K562 (cell line): ENCODE measurements around the gene CTBP2. TPM values are rescaled to one million over a fixed set of nuclear protein-coding genes. Genes with fewer than 3 reads are reported as not detected.

Experiments used
- ATAC-seq: fragments of 200-7000 bp; cut with Tn5 transposase; 3 replicates; pipeline ENCODE4 v1.9.1; 2020; ENCODE audit warnings: moderate library complexity
- BruUV-seq: library from RNA; stranded (reverse); fragments of 400-500 nt; replicated peaks from 2 replicates; lab custom pipeline; 2021; lab: Mats Ljungman, UMichigan
- CTCF ChIA-PET: fragments of 300-600 bp; formaldehyde crosslinking; extraction: SDS; loops from one replicate; lab custom pipeline; 2021; ENCODE audit warnings: low intra/inter-chr PET ratio; lab: Yijun Ruan, JAX
- POLR2A ChIA-PET: fragments of 300-600, 350-650 bp; sonication (Branson Sonifier 250); formaldehyde crosslinking; extraction: SDS; loops from one replicate; lab custom pipeline; 2021; ENCODE audit warnings: antibody characterized with exemption, inconsistent platforms; lab: Yijun Ruan, JAX
- DNase-seq, 4 experiments: peaks; one replicate each; pipeline versions ENCODE4 v3.0.0 to v3.0.0-alpha.2; 2011 to 2018; ENCODE audit warnings: low spot score in 3 of 4, mixed read lengths in 3 of 4; ENCODE audit errors: extremely low read depth in 1 of 4
- FAIRE-seq: peaks from 2 replicates; lab custom pipeline; 2011; peaks lifted over from hg19 to GRCh38; lab: Jason Lieb, UNC
- H2AFZ ChIP-seq: 2 replicates; pipeline ENCODE4 v1.6.0; 2011; ENCODE audit warnings: low read depth, low read length, control low read depth, inconsistent platforms
- H3K27ac ChIP-seq: fragments of 200-600 bp; 3 replicates; pipeline ENCODE4 v1.8.0; 2011; ENCODE audit warnings: low read depth, mild to moderate bottlenecking, control low read depth, inconsistent platforms, low read length, moderate library complexity, mixed read lengths; ENCODE audit errors: extremely low read depth
- H3K27me3 ChIP-seq, 2 experiments: fragments of 300-600 bp in 1 of 2; 2 replicates in 1 of 2; 3 replicates in 1 of 2; pipeline versions ENCODE4 v1.6.0 to v1.8.0; 2011; ENCODE audit warnings: inconsistent platforms in 2 of 2, low read length in 2 of 2, mild to moderate bottlenecking in 1 of 2, mixed read lengths in 1 of 2, moderate library complexity in 1 of 2; ENCODE audit not compliant: control insufficient read depth in 2 of 2, insufficient read depth in 2 of 2
- H3K36me3 ChIP-seq: fragments of 300-600 bp; 3 replicates; pipeline ENCODE4 v1.8.0; 2011; ENCODE audit warnings: mild to moderate bottlenecking, low read length, inconsistent platforms; ENCODE audit not compliant: control insufficient read depth, insufficient read depth
- H3K4me1 ChIP-seq, 2 experiments: fragments of 200-600 bp in 1 of 2; replicated peaks in 1 of 2; 2 replicates in 1 of 2; 3 replicates in 1 of 2; pipeline versions ENCODE4 v1.5.1 to v1.8.0; 2011; ENCODE audit warnings: inconsistent platforms in 2 of 2, low read length in 2 of 2, mild to moderate bottlenecking in 1 of 2, mixed read lengths in 1 of 2, moderate library complexity in 1 of 2; ENCODE audit not compliant: control insufficient read depth in 2 of 2, insufficient read depth in 2 of 2
- H3K4me2 ChIP-seq: 2 replicates; pipeline ENCODE4 v1.6.1; 2011; ENCODE audit warnings: low read length, control low read depth, inconsistent platforms, mixed read lengths; ENCODE audit not compliant: insufficient read depth
- H3K4me3 ChIP-seq: fragments of 200-600 bp; sonication (generic), shearing (Covaris generic); 2 replicates; pipeline ENCODE4 v1.5.1; 2016; ENCODE audit warnings: control low read depth, inconsistent platforms
- H3K79me2 ChIP-seq: fragments of 200-600 bp; 3 replicates; pipeline ENCODE4 v1.8.0; 2011; ENCODE audit warnings: low read length, inconsistent platforms; ENCODE audit not compliant: control insufficient read depth, insufficient read depth
- H3K9ac ChIP-seq, 2 experiments: 2 replicates each; pipeline versions ENCODE4 v1.6.0 to v1.6.1; 2011; ENCODE audit warnings: low read depth in 2 of 2, low read length in 2 of 2, control low read depth in 1 of 2, inconsistent platforms in 1 of 2, mild to moderate bottlenecking in 1 of 2, mixed read lengths in 1 of 2; ENCODE audit not compliant: insufficient read depth in 1 of 2
- H3K9me1 ChIP-seq: one replicate; pipeline ENCODE4 v1.6.0; 2011; ENCODE audit warnings: inconsistent platforms, mild to moderate bottlenecking, low read length, moderate library complexity; ENCODE audit not compliant: control insufficient read depth, insufficient read depth
- H3K9me3 ChIP-seq: replicated peaks from 2 replicates; pipeline ENCODE4 v1.5.1; 2011; ENCODE audit warnings: low read depth, low read length, inconsistent platforms; ENCODE audit not compliant: control insufficient read depth, insufficient read depth
- H4K20me1 ChIP-seq: replicated peaks from 2 replicates; pipeline ENCODE4 v1.6.1; 2011; ENCODE audit warnings: low read length, inconsistent platforms, mixed read lengths; ENCODE audit not compliant: control insufficient read depth, insufficient read depth
- CREB3 ChIP-seq: fragments of 450-650 bp; conservative IDR thresholded peaks from 2 replicates; pipeline ENCODE4 v1.6.1; 2016; ENCODE audit warnings: missing genetic modification characterization, low read depth, mild to moderate bottlenecking, missing compliant biosample characterization, moderate library complexity
- FOXP1 ChIP-seq: sonication (generic); formaldehyde crosslinking; IDR thresholded peaks from 2 replicates; pipeline ENCODE4 v1.8.0; 2022; ENCODE audit warnings: mild to moderate bottlenecking, missing genetic modification reagents
- LARP7 ChIP-seq: fragments of 450-650 bp; IDR thresholded peaks from 2 replicates; pipeline ENCODE4 v1.6.1; 2016
- MAFK ChIP-seq: IDR thresholded peaks from 2 replicates; pipeline ENCODE4 v1.6.1; 2011; ENCODE audit warnings: low read length, improper control_type of control experiment
- SMAD1 ChIP-seq: fragments of 150-350 bp; IDR thresholded peaks from 2 replicates; pipeline ENCODE4 v1.6.1; 2014; ENCODE audit warnings: low read length, low read depth; ENCODE audit not compliant: partially characterized antibody
- SRSF1 ChIP-seq: fragments of 200-400 bp; formaldehyde crosslinking; IDR thresholded peaks from 2 replicates; pipeline ENCODE4 v1.6.1; 2017; ENCODE audit warnings: mild to moderate bottlenecking, low read depth, low read length, moderate library complexity
- U2AF2 ChIP-seq: fragments of 200-400 bp; formaldehyde crosslinking; optimal IDR thresholded peaks from 2 replicates; pipeline ENCODE3; 2017; ENCODE audit warnings: low read depth, mild to moderate bottlenecking, low read length
- ZNF197 ChIP-seq: fragments of 200-800 bp; sonication (Bioruptor generic); IDR thresholded peaks from 2 replicates; pipeline ENCODE4 v1.6.1; 2016; ENCODE audit warnings: low read depth, missing genetic modification characterization, missing compliant biosample characterization
- ZNF280B ChIP-seq: fragments of 250-450 bp; sonication (Bioruptor Pico); IDR thresholded peaks from 2 replicates; pipeline ENCODE4 v1.5.1; 2021; ENCODE audit warnings: mild to moderate bottlenecking
- ZNF586 ChIP-seq: fragments of 450-650 bp; formaldehyde crosslinking; conservative IDR thresholded peaks from 2 replicates; pipeline ENCODE4 v1.4.0; 2020; ENCODE audit warnings: mild to moderate bottlenecking, moderate library complexity
- ZNF764 ChIP-seq: fragments of 250-450 bp; sonication (Bioruptor Pico); IDR thresholded peaks from 2 replicates; pipeline ENCODE4 v1.4.0; 2020; ENCODE audit warnings: low read depth, mild to moderate bottlenecking, moderate library complexity
- WGBS: fragments of 100-300 bp; shearing (Covaris generic); methylation state at CpG from one replicate; pipeline ENCODE4 v1.1.6; 2016; ENCODE audit warnings: low coverage, mixed read lengths; ENCODE audit not compliant: insufficient coverage; ENCODE audit errors: missing lambda C conversion rate; 5-methylcytosine and 5-hydroxymethylcytosine counted together
- in situ Hi-C: fragments of 300-500 bp; cut with MboI; formaldehyde crosslinking; loops from 4 replicates; pipeline ENCODE4 v1.15.0; 2018; ENCODE audit warnings: inconsistent platforms, mixed read lengths
- intact Hi-C: fragments of 100-400 bp; cut with micrococcal nuclease; formaldehyde crosslinking; loops from 2 replicates; pipeline ENCODE4 v1.14.2; 2022
- polyA plus RNA-seq, 8 experiments: library from polyadenylated mRNA; depleted of rRNA in 4 of 8; stranded (reverse) in 5 of 8; unstranded in 3 of 8; fragments of >200 nt; fragmentation: Nextera tagmentation in 2 of 8; fragmentation: Illumina TruSeq in 1 of 8; extraction: Ambion mirVana in 2 of 8; extraction: Trizol in 1 of 8; gene quantifications; 2 replicates each; pipeline versions ENCODE4 v1.2.1 to v1.2.3, GENCODE V29; 2011 to 2014; ENCODE audit warnings: inconsistent platforms in 1 of 8, missing spikeins in 1 of 8
- total RNA-seq, 7 experiments: library from RNA; depleted of rRNA in 6 of 7; stranded (reverse); fragments of >200 nt in 6 of 7; fragmentation: Illumina TruSeq in 2 of 7; extraction: Trizol in 2 of 7; gene quantifications; 2 replicates each; pipeline versions ENCODE4 v1.2.1 to v1.2.3, GENCODE V29; 2011 to 2021; ENCODE audit warnings: low replicate concordance in 1 of 7
- TF ChIP-seq, protein P1 (sequence below), 3 experiments: fragments of 200-800 bp in 1 of 3; sonication (Bioruptor generic) in 1 of 3; sonication (generic) in 1 of 3; formaldehyde crosslinking in 1 of 3; IDR thresholded peaks; 2 replicates each; pipeline versions ENCODE4 v1.6.1 to v1.8.0; 2016 to 2022; ENCODE audit warnings: mild to moderate bottlenecking in 2 of 3, missing compliant biosample characterization in 2 of 3, missing genetic modification characterization in 2 of 3, missing genetic modification reagents in 1 of 3
- TF ChIP-seq, protein P2 (sequence below): fragments of 450-650 bp; IDR thresholded peaks from 2 replicates; pipeline ENCODE4 v1.6.1; 2016; ENCODE audit warnings: missing biosample characterization, missing genetic modification characterization

The CTBP2 gene
- total and polyA plus RNA-seq, 9 of the 15 experiments (the other 6 are each of a cell fraction or from before 2014, with no cell fraction given), result 1.3 to 8.8 (median 5.1) TPM

DNA sequence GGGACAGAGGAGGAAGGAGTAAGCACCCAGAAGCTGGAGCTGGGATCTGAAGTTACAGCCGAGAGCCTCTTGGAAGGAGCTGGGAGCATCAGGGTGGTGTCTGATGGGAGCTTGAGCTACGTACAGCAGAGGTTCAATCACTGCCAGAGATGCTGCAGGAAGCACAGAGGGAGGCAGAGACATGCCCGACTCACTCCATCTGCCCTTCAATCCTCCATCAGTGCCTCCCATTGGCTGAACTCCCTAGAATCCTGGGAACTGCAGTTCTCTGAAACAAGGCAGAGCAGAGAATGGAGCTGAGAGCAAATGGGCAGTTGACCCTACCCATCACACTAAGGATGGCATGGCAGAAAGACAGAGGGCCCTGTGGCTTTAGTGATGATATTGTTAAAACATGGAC lies 40.0 kb upstream of the CTBP2 start:
- Histone ChIP-seq H3K4me1 (no peaks in the 10 kb centered on the region), H3K9ac (no peak overlapping the region), H3K4me3 (no peak overlapping the region), H3K27ac (no peak overlapping the region), H3K9me1 (no peaks in the 10 kb centered on the region), H3K79me2 (no peaks in the 10 kb centered on the region), H3K9me3 (no peaks in the 10 kb centered on the region), H2AFZ (no peak overlapping the region), H4K20me1 (no peaks in the 10 kb centered on the region; the same call in 1 of the 2 replicates), H3K36me3 (no peaks in the 10 kb centered on the region), H3K27me3 (peaks cover 7 to 47% of the 10 kb centered on the region in 2 experiments; a peak in 4 of 5 replicates), H3K4me2 (no peak overlapping the region)
- no peak for TF ChIP-seq SMAD1
- TF ChIP-seq LARP7, result no peak
- TF ChIP-seq, protein P1, sequence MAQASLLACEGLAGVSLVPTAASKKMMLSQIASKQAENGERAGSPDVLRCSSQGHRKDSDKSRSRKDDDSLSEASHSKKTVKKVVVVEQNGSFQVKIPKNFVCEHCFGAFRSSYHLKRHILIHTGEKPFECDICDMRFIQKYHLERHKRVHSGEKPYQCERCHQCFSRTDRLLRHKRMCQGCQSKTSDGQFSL (CRISPR knock-in tag; IDR thresholded peaks at IDR 0.05), result no peak
- TF ChIP-seq, protein P1 (tag; IDR thresholded peaks at IDR 0.05), result no peak
- no peak for TF ChIP-seq U2AF2
- no peak for TF ChIP-seq ZNF586 (CRISPR knock-in tag)
- no peak for TF ChIP-seq CREB3 (tag)
- no peak for TF ChIP-seq FOXP1
- TF ChIP-seq ZNF197 (CRISPR knock-in tag), result no peak
- no peak for TF ChIP-seq ZNF280B (CRISPR knock-in tag)
- no peak for TF ChIP-seq MAFK
- no peak for TF ChIP-seq ZNF764 (CRISPR knock-in tag)
- no peak for TF ChIP-seq SRSF1
- TF ChIP-seq, protein P2, sequence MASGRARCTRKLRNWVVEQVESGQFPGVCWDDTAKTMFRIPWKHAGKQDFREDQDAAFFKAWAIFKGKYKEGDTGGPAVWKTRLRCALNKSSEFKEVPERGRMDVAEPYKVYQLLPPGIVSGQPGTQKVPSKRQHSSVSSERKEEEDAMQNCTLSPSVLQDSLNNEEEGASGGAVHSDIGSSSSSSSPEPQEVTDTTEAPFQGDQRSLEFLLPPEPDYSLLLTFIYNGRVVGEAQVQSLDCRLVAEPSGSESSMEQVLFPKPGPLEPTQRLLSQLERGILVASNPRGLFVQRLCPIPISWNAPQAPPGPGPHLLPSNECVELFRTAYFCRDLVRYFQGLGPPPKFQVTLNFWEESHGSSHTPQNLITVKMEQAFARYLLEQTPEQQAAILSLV (tag), result no peak
- DNase-seq (no peak), ATAC-seq (no peak), FAIRE-seq (no peak)
- BruUV-seq, result no TSS peak
- WGBS, result 0% methylated on average over 2 of the region's 3 CpGs
- POLR2A ChIA-PET, result no interaction called here
- CTCF ChIA-PET, result no interaction called here
- intact Hi-C loops (no loop called here), in situ Hi-C loops (no loop called here)
